DMS53 treated with DMSO at 0.1 percent for 48 hours (cell line): ENCODE results near the gene XYLT1.
"Not testable (repeated sequence)": the region's sequence is repeated elsewhere in the genome, so short reads cannot be mapped to it uniquely, and the experiment has no call there.

Experiments
- DNase-seq: peaks from one replicate; lab custom pipeline; 2025; ENCODE audit not compliant: unreplicated experiment; lab: John Stamatoyannopoulos, UW

The XYLT1 gene

GRCh38 chr16:17313793-17314547, 156.8 kb downstream of the XYLT1 start:
- DNase-seq, result no peak

- no peak for DNase-seq
Observed at GRCh38 chr16:17313085-17313611, 157.6 kb downstream of the XYLT1 start.

- peak; percentile 1 for DNase-seq
Observed at GRCh38 chr16:17312094-17312710, 158.6 kb downstream of the XYLT1 start.

- no peak for DNase-seq
Observed at GRCh38 chr16:17311333-17312093, 159.2 kb downstream of the XYLT1 start.

GRCh38 chr16:17309510-17309909, 161.2 kb downstream of the XYLT1 start:
- no peak for DNase-seq

- no peak for DNase-seq
Observed at GRCh38 chr16:17308186-17308585, 162.6 kb downstream of the XYLT1 start.

- DNase-seq, result no peak
Observed at GRCh38 chr16:17307504-17307903, 163.3 kb downstream of the XYLT1 start.

GRCh38 chr16:17306745-17307144, 164.0 kb downstream of the XYLT1 start:
- DNase-seq, result no peak

GRCh38 chr16:17306211-17306610, 164.5 kb downstream of the XYLT1 start:
- DNase-seq, result not testable (repeated sequence)

- DNase-seq, result no peak
Observed at GRCh38 chr16:17305694-17306093, 165.1 kb downstream of the XYLT1 start.

- DNase-seq, result peak; percentile 32
Observed at GRCh38 chr16:17304491-17305119, 166.2 kb downstream of the XYLT1 start.

- no peak for DNase-seq
Observed at GRCh38 chr16:17304106-17304490, 166.7 kb downstream of the XYLT1 start.

GRCh38 chr16:17303101-17303500, 167.7 kb downstream of the XYLT1 start:
- DNase-seq, result no peak

- no peak for DNase-seq
Observed at GRCh38 chr16:17302620-17303019, 168.1 kb downstream of the XYLT1 start.

- DNase-seq, result no peak
Observed at GRCh38 chr16:17302214-17302613, 168.5 kb downstream of the XYLT1 start.

GRCh38 chr16:17301593-17302135, 169.1 kb downstream of the XYLT1 start:
- no peak for DNase-seq

- DNase-seq, result no peak
Observed at GRCh38 chr16:17301184-17301583, 169.6 kb downstream of the XYLT1 start.

GRCh38 chr16:17299790-17300189, 171.0 kb downstream of the XYLT1 start:
- no peak for DNase-seq

- no peak for DNase-seq
Observed at GRCh38 chr16:17298238-17298637, 172.5 kb downstream of the XYLT1 start.

- DNase-seq, result no peak
Observed at GRCh38 chr16:17296431-17296830, 174.3 kb downstream of the XYLT1 start.

- DNase-seq, result no peak
Observed at GRCh38 chr16:17295948-17296347, 174.8 kb downstream of the XYLT1 start.
